Activated CD8-positive, alpha-beta T cell treated with anti-CD3 and anti-CD28 coated beads, Interleukin-2, amount 10 ng/mL, durations not matched to agents 7 days and 5 days (primary cell): ENCODE measurements around the gene C20orf173. TPM values are rescaled to one million over a fixed set of nuclear protein-coding genes. Genes with fewer than 3 reads are reported as not detected.

Source experiments
- ATAC-seq: fragments of 150-1000 bp; cut with Tn5 transposase; one replicate; pipeline ENCODE4 v1.10.0; 2021; ENCODE audit warnings: moderate library complexity
- CTCF ChIA-PET: fragments of 350-600 bp; sonication (Branson Sonifier 250); formaldehyde crosslinking; loops from one replicate; lab custom pipeline; 2021; ENCODE audit warnings: antibody characterized with exemption; lab: Charles Lee
- POLR2A ChIA-PET: fragments of 350-600 bp; sonication (Branson Sonifier 250); formaldehyde crosslinking; loops from one replicate; lab custom pipeline; 2021; ENCODE audit warnings: antibody characterized with exemption; lab: Charles Lee
- DNase-seq: peaks from one replicate; pipeline ENCODE4 v3.0.0-alpha.2; 2020
- H3K27ac Mint-ChIP-seq: one replicate; pipeline ENCODE4 v1.8.0; 2021; ENCODE audit warnings: mild to moderate bottlenecking, mixed read lengths
- H3K27me3 Mint-ChIP-seq: one replicate; pipeline ENCODE4 v1.8.0; 2021; ENCODE audit warnings: low read depth, mixed read lengths
- H3K36me3 Mint-ChIP-seq: one replicate; pipeline ENCODE4 v1.8.0; 2021; ENCODE audit warnings: low read depth, mixed read lengths
- H3K4me1 Mint-ChIP-seq: one replicate; pipeline ENCODE4 v1.8.0; 2021; ENCODE audit warnings: low read depth, mixed read lengths
- H3K4me3 Mint-ChIP-seq: one replicate; pipeline ENCODE4 v1.8.0; 2021; ENCODE audit warnings: mild to moderate bottlenecking, mixed read lengths
- H3K9me3 Mint-ChIP-seq: one replicate; pipeline ENCODE4 v1.8.0; 2022; ENCODE audit warnings: mixed read lengths; ENCODE audit not compliant: insufficient read depth
- total RNA-seq, 2 experiments: library from RNA; stranded (reverse); gene quantifications; one replicate each; pipeline ENCODE4 v1.2.3, GENCODE V29; 2021

C20orf173 gene
- total RNA-seq, 2 experiments from 2014 or later: not detected

DNA sequence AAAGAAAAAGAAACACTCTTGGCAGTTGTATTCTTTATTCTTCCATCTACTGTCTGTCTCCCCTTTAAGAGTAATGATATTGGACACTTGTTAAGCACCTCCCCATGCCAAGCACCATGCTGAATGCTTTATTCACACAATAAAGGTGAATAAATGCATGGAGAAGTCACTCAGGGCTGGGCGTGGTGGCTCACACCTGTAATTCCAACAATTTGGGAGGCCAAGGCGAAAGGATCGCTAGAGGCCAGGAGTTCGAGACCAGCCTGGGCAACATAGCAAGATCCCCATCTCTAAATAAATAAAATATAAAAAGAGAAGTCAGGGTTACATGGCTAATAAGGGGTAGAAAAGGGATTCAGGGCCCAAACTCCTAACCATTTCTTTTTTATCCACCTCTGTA is 42.0 kb downstream of the C20orf173 start:
- Mint-ChIP-seq H3K9me3 (no peaks in the 10 kb centered on the region), H3K4me3 (no peak overlapping the region), H3K27me3 (no peaks in the 10 kb centered on the region), H3K27ac (no peak overlapping the region), H3K4me1 (peaks cover 44% of the 10 kb centered on the region), H3K36me3 (peaks cover 57% of the 10 kb centered on the region)
- CTCF ChIA-PET: no interaction called here
- DNase-seq: no peak
- POLR2A ChIA-PET: interaction anchor here (0.9 kb wide), 1 partner anchor 453 kb away, joined by 3 read pairs; no protein-coding TSS in a partner anchor
- ATAC-seq: no peak

DNA sequence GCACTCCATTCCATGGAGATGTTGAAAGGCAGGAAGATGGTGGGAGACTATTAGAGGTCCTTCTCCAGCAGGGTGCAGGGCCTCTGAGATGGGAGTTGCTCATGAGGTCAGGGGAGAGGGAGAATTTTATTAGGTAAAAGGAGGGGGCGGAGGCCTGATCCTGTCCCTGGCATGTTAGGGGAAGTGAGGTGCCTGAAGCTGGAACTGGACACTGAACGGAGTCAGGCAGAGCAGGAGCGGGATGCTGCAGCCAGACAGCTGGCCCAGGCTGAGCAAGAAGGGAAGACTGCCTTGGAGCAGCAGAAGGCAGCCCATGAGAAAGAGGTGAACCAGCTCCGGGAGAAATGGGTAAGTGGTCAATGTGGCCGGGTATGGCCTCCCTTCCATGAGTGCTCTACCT is 49.7 kb downstream of the C20orf173 start:
- ChIA-PET POLR2A (interaction anchor here (2.3 kb wide), 1 partner anchor 11 kb away, joined by 16 read pairs; no protein-coding TSS in a partner anchor), CTCF (interaction anchor here (0.7 to 2.6 kb wide), 5 partner anchors 11 to 139 kb away, joined by 3 to 5 read pairs (median 3); no protein-coding TSS in a partner anchor)
- peak overlapping the region; percentile 6 for H3K27ac Mint-ChIP-seq
- no peak for DNase-seq
- H3K9me3 Mint-ChIP-seq: no peaks in the 10 kb centered on the region
- peaks cover 4% of the 10 kb centered on the region for H3K4me1 Mint-ChIP-seq
- H3K4me3 Mint-ChIP-seq: no peak overlapping the region
- H3K36me3 Mint-ChIP-seq: peaks cover 37% of the 10 kb centered on the region
- H3K27me3 Mint-ChIP-seq: no peaks in the 10 kb centered on the region
- ATAC-seq: no peak

DNA sequence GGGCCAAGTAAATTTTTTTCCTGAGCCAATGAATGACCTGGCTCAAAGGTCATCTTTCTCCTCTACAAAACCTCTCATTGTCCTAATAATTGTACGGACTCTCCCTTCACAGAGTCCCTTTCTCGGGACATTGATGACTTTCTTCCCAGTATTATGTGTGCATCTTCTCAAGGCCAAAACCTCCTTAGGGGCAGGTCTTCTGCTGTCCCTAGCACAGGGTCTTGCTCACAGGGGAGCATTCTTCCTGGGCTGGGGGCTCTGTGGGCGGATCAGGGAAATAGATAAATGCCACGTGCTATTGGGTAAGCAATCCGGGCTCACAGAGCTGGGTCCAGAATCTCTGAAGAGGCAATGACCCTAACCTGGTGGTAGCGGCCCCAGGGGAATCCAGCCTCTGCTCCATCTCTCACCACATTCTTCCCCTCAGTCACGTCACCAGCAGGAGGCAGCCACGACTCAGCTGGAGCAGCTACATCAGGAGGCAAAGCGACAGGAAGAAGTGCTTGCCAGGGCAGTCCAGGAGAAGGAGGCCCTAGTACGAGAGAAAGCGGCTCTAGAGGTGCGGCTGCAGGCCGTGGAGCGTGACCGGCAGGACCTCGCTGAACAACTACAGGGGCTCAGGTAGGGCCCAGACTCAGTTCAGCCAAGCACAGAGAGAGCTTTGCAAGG is 50.5 kb downstream of the C20orf173 start:
- DNase-seq (peak; percentile 26), ATAC-seq (no peak)
- ChIA-PET CTCF (interaction anchor here (0.6 to 2.6 kb wide), 7 partner anchors 12 to 406 kb away, joined by 3 to 5 read pairs (median 3); no protein-coding TSS in a partner anchor), POLR2A (interaction anchor here (1.1 to 2.3 kb wide), 2 partner anchors 10 to 12 kb away, joined by 5 to 16 read pairs; no protein-coding TSS in a partner anchor)
- H3K27ac Mint-ChIP-seq: no peak overlapping the region
- no peaks in the 10 kb centered on the region for H3K27me3 Mint-ChIP-seq
- peaks cover 29% of the 10 kb centered on the region for H3K36me3 Mint-ChIP-seq
- no peaks in the 10 kb centered on the region for H3K9me3 Mint-ChIP-seq
- peaks cover 2% of the 10 kb centered on the region for H3K4me1 Mint-ChIP-seq
- no peak overlapping the region for H3K4me3 Mint-ChIP-seq

Other genes starting within 250 kb of the C20orf173 start
- 100 to 1,000 TPM; 104 to 109 TPM for gene EIF6, start 244.9 kb downstream of the C20orf173 start, total RNA-seq
- gene FAM83C, start 237.2 kb downstream of the C20orf173 start, total RNA-seq: not detected
- gene UQCC1, start 117.7 kb downstream of the C20orf173 start, total RNA-seq: 10 to 100 TPM; 57.7 to 60.5 TPM
- not detected for gene GDF5, start 91.4 kb downstream of the C20orf173 start, total RNA-seq
- gene CEP250, start 74.1 kb downstream of the C20orf173 start, total RNA-seq: 10 to 100 TPM; 72.1 to 74.5 TPM
- 100 to 1,000 TPM; 114 to 122 TPM for gene ERGIC3, start 12.4 kb upstream of the C20orf173 start, total RNA-seq
- gene SPAG4, start 86.2 kb upstream of the C20orf173 start, total RNA-seq: 1 to 10 TPM; 2.6 to 5.0 TPM
- gene CPNE1, start 135.2 kb upstream of the C20orf173 start, total RNA-seq: 100 to 1,000 TPM; 271 to 272 TPM
- 100 to 1,000 TPM; 112 to 119 TPM for gene RBM12, start 135.2 kb upstream of the C20orf173 start, total RNA-seq
- 10 to 100 TPM; 32.7 to 34.7 TPM for gene NFS1, start 169.7 kb upstream of the C20orf173 start, total RNA-seq
- gene ROMO1, start 169.8 kb upstream of the C20orf173 start, total RNA-seq: 100 to 1,000 TPM; 134 to 143 TPM
- 100 to 1,000 TPM; 333 to 358 TPM for gene RBM39, start 212.6 kb upstream of the C20orf173 start, total RNA-seq
- 10 to 100 TPM; 53.6 to 61.5 TPM for gene PHF20, start 242.4 kb upstream of the C20orf173 start, total RNA-seq